ENCODE results near the gene GOSR2. TPM values are rescaled to one million over a fixed set of nuclear protein-coding genes. Genes with fewer than 3 reads are reported as not detected.
A peak's percentile ranks its signal among the peaks of the same experiment; 100 is the strongest.

GOSR2 gene
- total and polyA plus RNA-seq, 2 donors from 2014 or later: 61.4 to 68.2 TPM

- no peak overlapping the region for H3K4me3 ChIP-seq (ENCODE audit: low read length in 3 of 3)
- no peak overlapping the region for H3K27ac ChIP-seq (ENCODE audit: low read depth in 2 of 2, low read length in 2 of 2)
- TF ChIP-seq CTCF (IDR thresholded peaks at IDR 0.05; ENCODE audit: borderline replicate concordance, extremely low read depth, insufficient read depth): no peak
- H3K36me3 ChIP-seq (ENCODE audit: control insufficient read depth in 2 of 3, insufficient read depth in 3 of 3, low read length in 3 of 3): no peaks in the 10 kb centered on the region
- no peaks in the 10 kb centered on the region for H3K9me3 ChIP-seq (ENCODE audit: control insufficient read depth in 2 of 3, insufficient read depth in 1 of 3, low read length in 3 of 3)
- intact Hi-C loops (cut with DNase I): no loop called here
- DNase-seq (no peak), FAIRE-seq (no peak)
- H3K27me3 ChIP-seq (ENCODE audit: control insufficient read depth, insufficient read depth, low read length): no peaks in the 10 kb centered on the region
- no peak overlapping the region for H3K9ac ChIP-seq (ENCODE audit: low read length in 3 of 3)
- peaks cover 0 to 4% (median 0%) of the 10 kb centered on the region in 3 donors for H3K4me1 ChIP-seq (ENCODE audit: control insufficient read depth in 2 of 3, insufficient read depth in 2 of 3, low read depth in 1 of 3, low read length in 3 of 3)
Observed at GRCh38 chr17:46881015-46881414, 41.9 kb upstream of the GOSR2 start.

- TF ChIP-seq CTCF (IDR thresholded peaks at IDR 0.05; ENCODE audit: borderline replicate concordance, extremely low read depth, insufficient read depth): no peak
- Histone ChIP-seq H3K9me3 (ENCODE audit: control insufficient read depth in 2 of 3, insufficient read depth in 1 of 3, low read length in 3 of 3) (no peaks in the 10 kb centered on the region), H3K4me3 (ENCODE audit: low read length in 3 of 3) (no peak overlapping the region), H3K27me3 (ENCODE audit: control insufficient read depth, insufficient read depth, low read length) (no peaks in the 10 kb centered on the region), H3K36me3 (ENCODE audit: control insufficient read depth in 2 of 3, insufficient read depth in 3 of 3, low read length in 3 of 3) (no peaks in the 10 kb centered on the region), H3K9ac (ENCODE audit: low read length in 3 of 3) (no peak overlapping the region), H3K27ac (ENCODE audit: low read depth in 2 of 2, low read length in 2 of 2) (no peak overlapping the region), H3K4me1 (ENCODE audit: control insufficient read depth in 2 of 3, insufficient read depth in 2 of 3, low read depth in 1 of 3, low read length in 3 of 3) (peaks cover 0 to 4% (median 0%) of the 10 kb centered on the region in 3 donors)
- intact Hi-C loops (cut with DNase I): no loop called here
- FAIRE-seq: no peak
- DNase-seq: no peak
Observed at GRCh38 chr17:46882666-46883065, 40.3 kb upstream of the GOSR2 start.

- H3K4me1 ChIP-seq (ENCODE audit: control insufficient read depth in 2 of 3, insufficient read depth in 2 of 3, low read depth in 1 of 3, low read length in 3 of 3): no peaks in the 10 kb centered on the region
- no peaks in the 10 kb centered on the region for H3K36me3 ChIP-seq (ENCODE audit: control insufficient read depth in 2 of 3, insufficient read depth in 3 of 3, low read length in 3 of 3)
- TF ChIP-seq CTCF (IDR thresholded peaks at IDR 0.05; ENCODE audit: borderline replicate concordance, extremely low read depth, insufficient read depth): no peak
- H3K9me3 ChIP-seq (ENCODE audit: control insufficient read depth in 2 of 3, insufficient read depth in 1 of 3, low read length in 3 of 3): no peaks in the 10 kb centered on the region
- peak in 1 of 5 donors; percentile 27 for DNase-seq
- intact Hi-C loops (cut with DNase I): no loop called here
- no peak for FAIRE-seq
- H3K27ac ChIP-seq (ENCODE audit: low read depth in 2 of 2, low read length in 2 of 2): no peak overlapping the region
- no peak overlapping the region for H3K4me3 ChIP-seq (ENCODE audit: low read length in 3 of 3)
- no peak overlapping the region for H3K9ac ChIP-seq (ENCODE audit: low read length in 3 of 3)
- H3K27me3 ChIP-seq (ENCODE audit: control insufficient read depth, insufficient read depth, low read length): no peaks in the 10 kb centered on the region
Observed at GRCh38 chr17:46883871-46884520, 39.0 kb upstream of the GOSR2 start.

GRCh38 chr17:46884552-46884951 is 38.4 kb upstream of the GOSR2 start:
- H3K9ac ChIP-seq (ENCODE audit: low read length in 3 of 3): no peak overlapping the region
- no peaks in the 10 kb centered on the region for H3K9me3 ChIP-seq (ENCODE audit: control insufficient read depth in 2 of 3, insufficient read depth in 1 of 3, low read length in 3 of 3)
- no peaks in the 10 kb centered on the region for H3K36me3 ChIP-seq (ENCODE audit: control insufficient read depth in 2 of 3, insufficient read depth in 3 of 3, low read length in 3 of 3)
- no peaks in the 10 kb centered on the region for H3K27me3 ChIP-seq (ENCODE audit: control insufficient read depth, insufficient read depth, low read length)
- H3K4me3 ChIP-seq (ENCODE audit: low read length in 3 of 3): no peak overlapping the region
- H3K27ac ChIP-seq (ENCODE audit: low read depth in 2 of 2, low read length in 2 of 2): no peak overlapping the region
- FAIRE-seq: no peak
- intact Hi-C loops (cut with DNase I): no loop called here
- H3K4me1 ChIP-seq (ENCODE audit: control insufficient read depth in 2 of 3, insufficient read depth in 2 of 3, low read depth in 1 of 3, low read length in 3 of 3): no peaks in the 10 kb centered on the region
- no peak for DNase-seq
- TF ChIP-seq CTCF (IDR thresholded peaks at IDR 0.05; ENCODE audit: borderline replicate concordance, extremely low read depth, insufficient read depth): no peak

All from kidney (tissue), 14 donors.